Measurements from ENCODE around the gene LYPD8. TPM values are rescaled to one million over a fixed set of nuclear protein-coding genes. Genes with fewer than 3 reads are reported as not detected.

Gene LYPD8
- total RNA-seq, 1 experiment from 2014 or later: not detected

GRCh38 chr1:248739572-248740205, 15.9 kb downstream of the LYPD8 start:
- peaks cover 8% of the 10 kb centered on the region for H3K9me3 ChIP-seq
- no peaks in the 10 kb centered on the region for H3K36me3 ChIP-seq

GRCh38 chr1:248737457-248737856, 18.1 kb downstream of the LYPD8 start:
- Histone ChIP-seq H3K4me3 (no peak overlapping the region), H3K9me3 (peaks cover 8% of the 10 kb centered on the region), H3K36me3 (no peaks in the 10 kb centered on the region), H3K27me3 (no peaks in the 10 kb centered on the region)
- DNase-seq: no peak

More at GRCh38 chr1:248739572-248740205, 15.9 kb downstream of the LYPD8 start:
- no peak overlapping the region for H3K4me3 ChIP-seq
- H3K27me3 ChIP-seq: no peaks in the 10 kb centered on the region
- DNase-seq: no peak

- no peaks in the 10 kb centered on the region for H3K36me3 ChIP-seq
- peaks cover 8% of the 10 kb centered on the region for H3K9me3 ChIP-seq
- DNase-seq: no peak
- no peak overlapping the region for H3K4me3 ChIP-seq
- H3K27me3 ChIP-seq: no peaks in the 10 kb centered on the region
These were observed 18.6 kb downstream of the LYPD8 start for GRCh38 chr1:248736977-248737376.

GRCh38 chr1:248733566-248733965, 22.0 kb downstream of the LYPD8 start:
- DNase-seq: no peak
- no peak overlapping the region for H3K4me3 ChIP-seq
- H3K27me3 ChIP-seq: no peaks in the 10 kb centered on the region
- peaks cover 8% of the 10 kb centered on the region for H3K9me3 ChIP-seq
- no peaks in the 10 kb centered on the region for H3K36me3 ChIP-seq

GRCh38 chr1:248730507-248731335, 24.8 kb downstream of the LYPD8 start:
- Histone ChIP-seq H3K36me3 (no peaks in the 10 kb centered on the region), H3K4me3 (no peak overlapping the region)
- DNase-seq: no peak

GRCh38 chr1:248714248-248714647, 41.3 kb downstream of the LYPD8 start:
- Histone ChIP-seq H3K4me3 (no peak overlapping the region), H3K36me3 (no peaks in the 10 kb centered on the region), H3K27me3 (no peaks in the 10 kb centered on the region), H3K9me3 (peaks cover 18% of the 10 kb centered on the region)
- DNase-seq: no peak

More at GRCh38 chr1:248730507-248731335, 24.8 kb downstream of the LYPD8 start:
- H3K27me3 ChIP-seq: no peaks in the 10 kb centered on the region
- peaks cover 8% of the 10 kb centered on the region for H3K9me3 ChIP-seq

GRCh38 chr1:248710305-248710900, 45.2 kb downstream of the LYPD8 start:
- Histone ChIP-seq H3K4me3 (no peak overlapping the region), H3K36me3 (no peaks in the 10 kb centered on the region), H3K27me3 (no peaks in the 10 kb centered on the region), H3K9me3 (peaks cover 15% of the 10 kb centered on the region)
- DNase-seq: no peak

GRCh38 chr1:248704606-248705005, 51.0 kb downstream of the LYPD8 start:
- no peak for DNase-seq
- H3K9me3 ChIP-seq: no peaks in the 10 kb centered on the region

GRCh38 chr1:248703674-248704073, 51.9 kb downstream of the LYPD8 start:
- no peak for DNase-seq
- Histone ChIP-seq H3K9me3 (no peaks in the 10 kb centered on the region), H3K4me3 (no peak overlapping the region), H3K36me3 (no peaks in the 10 kb centered on the region), H3K27me3 (no peaks in the 10 kb centered on the region)

More at GRCh38 chr1:248704606-248705005, 51.0 kb downstream of the LYPD8 start:
- no peaks in the 10 kb centered on the region for H3K27me3 ChIP-seq
- H3K4me3 ChIP-seq: no peak overlapping the region
- H3K36me3 ChIP-seq: no peaks in the 10 kb centered on the region

- Histone ChIP-seq H3K9me3 (no peaks in the 10 kb centered on the region), H3K36me3 (no peaks in the 10 kb centered on the region), H3K4me3 (no peak within 1 kb of the TSS), H3K27me3 (no peaks in the 10 kb centered on the region)
- DNase-seq: no peak
These were observed 52.8 kb downstream of the LYPD8 start, which contains the start of gene OR14I1 for GRCh38 chr1:248702714-248703113. TSS of gene OR14I1 (minus strand) at chr1:248702766.

GRCh38 chr1:248699099-248699498, 56.5 kb downstream of the LYPD8 start:
- Histone ChIP-seq H3K36me3 (no peaks in the 10 kb centered on the region), H3K9me3 (no peaks in the 10 kb centered on the region)
- no peak for DNase-seq

GRCh38 chr1:248697907-248698306, 57.7 kb downstream of the LYPD8 start:
- no peaks in the 10 kb centered on the region for H3K36me3 ChIP-seq
- no peak for DNase-seq
- H3K9me3 ChIP-seq: no peaks in the 10 kb centered on the region
- no peak overlapping the region for H3K4me3 ChIP-seq
- H3K27me3 ChIP-seq: no peaks in the 10 kb centered on the region

More at GRCh38 chr1:248699099-248699498, 56.5 kb downstream of the LYPD8 start:
- no peak overlapping the region for H3K4me3 ChIP-seq
- no peaks in the 10 kb centered on the region for H3K27me3 ChIP-seq

GRCh38 chr1:248696774-248697173, 58.8 kb downstream of the LYPD8 start:
- H3K4me3 ChIP-seq: no peak overlapping the region
- no peaks in the 10 kb centered on the region for H3K36me3 ChIP-seq
- H3K9me3 ChIP-seq: no peaks in the 10 kb centered on the region
- no peak for DNase-seq
- H3K27me3 ChIP-seq: no peaks in the 10 kb centered on the region

- no peak for DNase-seq
- Histone ChIP-seq H3K9me3 (no peaks in the 10 kb centered on the region), H3K36me3 (no peaks in the 10 kb centered on the region), H3K4me3 (no peak overlapping the region), H3K27me3 (no peaks in the 10 kb centered on the region)
These were observed 59.3 kb downstream of the LYPD8 start for GRCh38 chr1:248696261-248696660.

- no peaks in the 10 kb centered on the region for H3K27me3 ChIP-seq
- H3K36me3 ChIP-seq: no peaks in the 10 kb centered on the region
- peak; percentile 38 for DNase-seq
- H3K9me3 ChIP-seq: no peaks in the 10 kb centered on the region
- H3K4me3 ChIP-seq: no peak overlapping the region
These were observed 60.0 kb downstream of the LYPD8 start for GRCh38 chr1:248695451-248696132.

GRCh38 chr1:248691567-248692155, 63.9 kb downstream of the LYPD8 start:
- no peak for DNase-seq
- no peaks in the 10 kb centered on the region for H3K27me3 ChIP-seq
- no peak overlapping the region for H3K4me3 ChIP-seq
- H3K9me3 ChIP-seq: no peaks in the 10 kb centered on the region; the same call in 1 of the 2 replicates
- no peaks in the 10 kb centered on the region for H3K36me3 ChIP-seq

All from MG63 (cell line).